Measurements from ENCODE around the gene HOXD8. TPM values are rescaled to one million over a fixed set of nuclear protein-coding genes. Genes with fewer than 3 reads are reported as not detected.
A peak's percentile ranks its signal among the peaks of the same experiment; 100 is the strongest.

The HOXD8 gene
- total RNA-seq, 1 donor from 2014 or later: not detected

DNA sequence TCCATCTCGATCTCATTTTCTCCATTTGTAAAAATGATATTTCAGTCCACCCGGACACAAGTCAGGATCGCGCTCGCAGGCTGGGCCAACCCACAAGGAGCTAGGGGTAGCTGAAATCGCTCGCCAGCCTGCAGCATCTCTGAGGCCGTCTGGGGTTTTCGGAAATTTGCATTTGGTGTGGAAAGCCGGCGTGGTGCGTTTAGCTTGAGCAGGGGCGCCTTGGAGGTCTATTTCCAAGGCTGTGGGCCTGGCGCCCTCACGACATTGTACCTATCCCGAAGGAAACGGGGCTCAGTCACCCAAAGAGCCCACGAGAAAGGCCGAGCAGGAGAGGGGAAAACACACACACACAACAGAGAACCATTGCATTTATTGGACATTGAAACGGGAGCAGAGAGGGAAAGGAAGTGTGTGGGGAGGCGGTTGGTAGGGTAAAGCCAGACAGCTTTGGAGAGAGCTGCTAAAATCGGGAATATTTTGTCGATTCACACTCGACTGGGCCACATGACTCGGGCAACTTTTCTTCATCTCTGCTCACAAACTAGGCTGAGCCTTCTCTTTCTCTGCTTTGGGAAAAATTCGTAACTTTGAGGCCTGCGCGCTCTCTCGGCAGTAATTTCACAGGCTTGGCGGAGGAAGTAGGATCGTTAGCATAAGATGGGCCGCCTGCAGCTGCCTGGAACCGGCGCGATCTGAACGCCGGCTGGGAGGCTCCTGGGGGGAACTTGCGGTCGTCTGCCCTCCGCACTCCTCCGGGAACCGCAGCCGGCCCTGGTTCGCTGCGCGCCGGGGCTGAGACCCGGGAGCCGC lies 1.1 kb upstream of the HOXD8 start:
- POLR2A ChIA-PET: no interaction called here
- Mint-ChIP-seq H3K4me3 (peak overlapping the region; percentile 44), H3K27me3 (peaks cover 71% of the 10 kb centered on the region), H3K4me1 (peaks cover 37% of the 10 kb centered on the region), H3K27ac (peak overlapping the region; percentile 30), H3K9me3 (no peaks in the 10 kb centered on the region), H3K36me3 (ENCODE audit: low read depth) (no peaks in the 10 kb centered on the region)
- ATAC-seq (ENCODE audit: low read depth) (no peak), DNase-seq (no peak)
- TF ChIP-seq, protein P1, sequence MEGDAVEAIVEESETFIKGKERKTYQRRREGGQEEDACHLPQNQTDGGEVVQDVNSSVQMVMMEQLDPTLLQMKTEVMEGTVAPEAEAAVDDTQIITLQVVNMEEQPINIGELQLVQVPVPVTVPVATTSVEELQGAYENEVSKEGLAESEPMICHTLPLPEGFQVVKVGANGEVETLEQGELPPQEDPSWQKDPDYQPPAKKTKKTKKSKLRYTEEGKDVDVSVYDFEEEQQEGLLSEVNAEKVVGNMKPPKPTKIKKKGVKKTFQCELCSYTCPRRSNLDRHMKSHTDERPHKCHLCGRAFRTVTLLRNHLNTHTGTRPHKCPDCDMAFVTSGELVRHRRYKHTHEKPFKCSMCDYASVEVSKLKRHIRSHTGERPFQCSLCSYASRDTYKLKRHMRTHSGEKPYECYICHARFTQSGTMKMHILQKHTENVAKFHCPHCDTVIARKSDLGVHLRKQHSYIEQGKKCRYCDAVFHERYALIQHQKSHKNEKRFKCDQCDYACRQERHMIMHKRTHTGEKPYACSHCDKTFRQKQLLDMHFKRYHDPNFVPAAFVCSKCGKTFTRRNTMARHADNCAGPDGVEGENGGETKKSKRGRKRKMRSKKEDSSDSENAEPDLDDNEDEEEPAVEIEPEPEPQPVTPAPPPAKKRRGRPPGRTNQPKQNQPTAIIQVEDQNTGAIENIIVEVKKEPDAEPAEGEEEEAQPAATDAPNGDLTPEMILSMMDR (IDR thresholded peaks at IDR 0.05): no peak
- CTCF ChIA-PET: interaction anchor here (0.6 to 4.7 kb wide), 11 partner anchors 8 to 1037 kb away, joined by 3 to 94 read pairs (median 17); no protein-coding TSS in a partner anchor
- intact Hi-C loops (cut with micrococcal nuclease): loop anchor here (2.0 to 5.0 kb wide), 2 partner anchors 1289 to 1634 kb away; no protein-coding TSS in a partner anchor

DNA sequence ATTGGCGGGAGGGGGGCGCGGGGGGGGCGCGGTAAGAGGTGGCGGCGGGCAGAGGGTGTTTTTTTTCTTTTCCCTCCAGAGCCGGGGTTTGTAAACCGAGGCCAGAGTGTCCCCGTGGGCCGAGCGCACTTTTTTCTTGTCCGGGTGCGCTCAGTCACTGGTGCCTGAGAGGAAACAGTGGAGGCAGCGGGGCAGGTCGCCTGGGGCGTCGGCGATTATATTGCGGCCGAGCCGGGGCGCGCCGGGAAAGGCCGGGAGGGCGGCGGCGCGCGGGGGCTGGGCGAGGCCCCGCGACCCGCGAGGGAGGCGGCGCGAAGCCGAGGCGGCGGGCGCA lies 275 bp downstream of the HOXD8 start:
- H3K9me3 Mint-ChIP-seq: no peaks in the 10 kb centered on the region
- DNase-seq (no peak), ATAC-seq (ENCODE audit: low read depth) (no peak)
- no peak overlapping the region for H3K27ac Mint-ChIP-seq
- H3K4me1 Mint-ChIP-seq: peaks cover 31% of the 10 kb centered on the region
- H3K36me3 Mint-ChIP-seq (ENCODE audit: low read depth): no peaks in the 10 kb centered on the region
- no peak overlapping the region for H3K4me3 Mint-ChIP-seq
- TF ChIP-seq, protein P1 (IDR thresholded peaks at IDR 0.05): no peak
- POLR2A ChIA-PET: no interaction called here
- H3K27me3 Mint-ChIP-seq: peaks cover 71% of the 10 kb centered on the region
- CTCF ChIA-PET: interaction anchor here (1.4 to 4.1 kb wide), 2 partner anchors 11 to 326 kb away, joined by 4 to 19 read pairs; no protein-coding TSS in a partner anchor
- intact Hi-C loops (cut with micrococcal nuclease): loop anchor here (2.0 to 10.0 kb wide), 5 partner anchors 32 to 1795 kb away; partner anchors contain the start of genes HOXD12 and SP9

DNA sequence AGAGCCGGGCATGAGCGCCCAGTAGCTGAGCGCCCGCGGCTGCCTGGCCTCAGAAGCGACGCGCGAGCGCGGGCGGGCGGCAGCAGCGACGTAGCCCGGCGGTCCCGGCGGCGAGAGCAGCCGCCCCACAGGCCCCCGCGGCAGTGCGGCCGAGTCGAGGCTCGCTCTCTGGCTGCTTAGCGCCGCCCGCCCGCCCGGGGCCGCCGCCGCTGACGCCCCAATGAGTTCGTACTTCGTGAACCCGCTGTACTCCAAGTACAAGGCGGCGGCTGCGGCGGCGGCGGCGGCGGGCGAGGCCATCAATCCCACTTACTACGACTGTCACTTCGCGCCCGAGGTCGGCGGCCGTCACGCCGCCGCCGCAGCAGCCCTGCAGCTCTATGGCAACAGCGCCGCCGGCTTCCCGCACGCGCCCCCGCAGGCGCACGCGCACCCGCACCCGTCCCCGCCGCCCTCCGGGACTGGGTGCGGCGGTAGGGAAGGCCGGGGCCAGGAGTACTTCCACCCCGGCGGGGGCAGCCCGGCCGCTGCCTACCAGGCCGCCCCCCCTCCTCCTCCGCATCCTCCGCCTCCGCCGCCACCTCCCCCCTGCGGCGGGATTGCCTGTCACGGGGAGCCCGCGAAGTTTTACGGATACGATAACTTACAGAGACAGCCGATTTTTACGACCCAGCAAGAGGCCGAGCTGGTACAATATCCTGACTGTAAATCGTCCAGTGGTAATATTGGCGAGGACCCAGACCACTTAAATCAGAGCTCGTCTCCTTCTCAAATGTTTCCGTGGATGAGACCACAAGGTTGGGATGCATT lies 847 bp downstream of the HOXD8 start:
- peaks cover 73% of the 10 kb centered on the region for H3K27me3 Mint-ChIP-seq
- H3K27ac Mint-ChIP-seq: peak overlapping the region; percentile 41
- intact Hi-C loops (cut with micrococcal nuclease): loop anchor here (2.0 to 10.0 kb wide), 3 partner anchors 33 to 1796 kb away; partner anchors contain the start of genes HOXD12 and SP9
- ChIA-PET POLR2A (no interaction called here), CTCF (interaction anchor here (1.4 to 4.1 kb wide), 2 partner anchors 10 to 325 kb away, joined by 4 to 19 read pairs; no protein-coding TSS in a partner anchor)
- H3K4me3 Mint-ChIP-seq: peak overlapping the region; percentile 57
- ATAC-seq (ENCODE audit: low read depth): peak; percentile 18
- TF ChIP-seq, protein P1 (IDR thresholded peaks at IDR 0.05): no peak
- DNase-seq: no peak
- H3K36me3 Mint-ChIP-seq (ENCODE audit: low read depth): no peaks in the 10 kb centered on the region
- peaks cover 32% of the 10 kb centered on the region for H3K4me1 Mint-ChIP-seq
- H3K9me3 Mint-ChIP-seq: no peaks in the 10 kb centered on the region

DNA sequence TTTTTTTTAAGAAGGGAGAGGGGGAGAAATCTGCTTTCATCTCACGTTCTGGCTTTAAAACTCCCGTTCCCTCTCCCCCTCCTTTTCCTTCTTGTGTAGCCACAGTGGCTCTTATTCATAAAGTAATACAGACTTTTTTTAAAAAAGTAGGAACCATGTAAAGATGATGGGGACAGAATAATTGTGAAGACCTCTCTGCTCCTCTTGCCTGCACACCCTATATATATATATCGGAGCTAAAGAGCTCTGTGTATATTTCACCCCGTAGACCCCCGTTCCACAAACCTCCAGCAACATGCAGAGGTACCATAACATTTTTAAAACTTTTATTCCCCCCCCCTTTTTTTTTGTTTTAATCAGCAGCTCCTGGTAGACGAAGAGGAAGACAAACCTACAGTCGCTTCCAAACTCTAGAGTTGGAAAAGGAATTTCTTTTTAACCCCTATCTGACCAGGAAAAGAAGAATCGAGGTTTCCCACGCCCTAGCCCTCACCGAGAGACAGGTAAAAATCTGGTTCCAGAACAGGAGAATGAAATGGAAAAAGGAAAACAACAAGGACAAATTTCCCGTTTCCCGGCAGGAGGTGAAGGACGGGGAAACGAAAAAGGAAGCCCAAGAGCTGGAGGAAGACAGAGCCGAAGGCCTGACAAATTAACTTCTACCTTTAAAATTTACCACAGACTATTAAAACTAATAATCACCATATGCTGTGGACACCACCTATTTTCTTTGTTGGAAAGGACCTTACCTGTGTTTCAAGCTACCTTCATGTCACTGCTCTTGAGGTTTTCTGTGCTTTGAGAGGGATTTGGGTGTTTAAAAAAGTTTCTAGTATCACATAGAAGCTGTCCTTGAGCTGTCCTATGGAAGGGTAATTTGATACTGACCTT lies 1.7 kb downstream of the HOXD8 start:
- ChIA-PET POLR2A (interaction anchor here (0.5 kb wide), 1 partner anchor 1747 kb away, joined by 6 read pairs; no protein-coding TSS in a partner anchor), CTCF (interaction anchor here (1.4 to 4.1 kb wide), 4 partner anchors 9 to 521 kb away, joined by 4 to 19 read pairs (median 6); no protein-coding TSS in a partner anchor)
- peak overlapping the region; percentile 41 for H3K27ac Mint-ChIP-seq
- TF ChIP-seq, protein P1 (IDR thresholded peaks at IDR 0.05): no peak
- H3K4me1 Mint-ChIP-seq: peaks cover 40% of the 10 kb centered on the region
- peak overlapping the region; percentile 57 for H3K4me3 Mint-ChIP-seq
- intact Hi-C loops (cut with micrococcal nuclease): loop anchor here (2.0 to 10.0 kb wide), 3 partner anchors 34 to 1796 kb away; partner anchors contain the start of genes HOXD12 and SP9
- DNase-seq (no peak), ATAC-seq (ENCODE audit: low read depth) (no peak)
- H3K27me3 Mint-ChIP-seq: peaks cover 73% of the 10 kb centered on the region
- H3K36me3 Mint-ChIP-seq (ENCODE audit: low read depth): no peaks in the 10 kb centered on the region
- no peaks in the 10 kb centered on the region for H3K9me3 Mint-ChIP-seq
